ENCODE results near the gene CYP3A5.

The CYP3A5 gene

GRCh38 chr7:99614495-99614894, 65.3 kb downstream of the CYP3A5 start:
- DNase-seq (ENCODE audit: low spot score): no peak
- TF ChIP-seq, protein P1, sequence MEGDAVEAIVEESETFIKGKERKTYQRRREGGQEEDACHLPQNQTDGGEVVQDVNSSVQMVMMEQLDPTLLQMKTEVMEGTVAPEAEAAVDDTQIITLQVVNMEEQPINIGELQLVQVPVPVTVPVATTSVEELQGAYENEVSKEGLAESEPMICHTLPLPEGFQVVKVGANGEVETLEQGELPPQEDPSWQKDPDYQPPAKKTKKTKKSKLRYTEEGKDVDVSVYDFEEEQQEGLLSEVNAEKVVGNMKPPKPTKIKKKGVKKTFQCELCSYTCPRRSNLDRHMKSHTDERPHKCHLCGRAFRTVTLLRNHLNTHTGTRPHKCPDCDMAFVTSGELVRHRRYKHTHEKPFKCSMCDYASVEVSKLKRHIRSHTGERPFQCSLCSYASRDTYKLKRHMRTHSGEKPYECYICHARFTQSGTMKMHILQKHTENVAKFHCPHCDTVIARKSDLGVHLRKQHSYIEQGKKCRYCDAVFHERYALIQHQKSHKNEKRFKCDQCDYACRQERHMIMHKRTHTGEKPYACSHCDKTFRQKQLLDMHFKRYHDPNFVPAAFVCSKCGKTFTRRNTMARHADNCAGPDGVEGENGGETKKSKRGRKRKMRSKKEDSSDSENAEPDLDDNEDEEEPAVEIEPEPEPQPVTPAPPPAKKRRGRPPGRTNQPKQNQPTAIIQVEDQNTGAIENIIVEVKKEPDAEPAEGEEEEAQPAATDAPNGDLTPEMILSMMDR (IDR thresholded peaks at IDR 0.05; ENCODE audit: extremely low read depth, missing control alignments): no peak

- DNase-seq (ENCODE audit: low spot score): no peak
- TF ChIP-seq, protein P1 (IDR thresholded peaks at IDR 0.05; ENCODE audit: extremely low read depth, missing control alignments): no peak
Observed at GRCh38 chr7:99607548-99607947, 72.2 kb downstream of the CYP3A5 start.

GRCh38 chr7:99606531-99606930, 73.3 kb downstream of the CYP3A5 start:
- TF ChIP-seq, protein P1 (IDR thresholded peaks at IDR 0.05; ENCODE audit: extremely low read depth, missing control alignments): no peak

DNA sequence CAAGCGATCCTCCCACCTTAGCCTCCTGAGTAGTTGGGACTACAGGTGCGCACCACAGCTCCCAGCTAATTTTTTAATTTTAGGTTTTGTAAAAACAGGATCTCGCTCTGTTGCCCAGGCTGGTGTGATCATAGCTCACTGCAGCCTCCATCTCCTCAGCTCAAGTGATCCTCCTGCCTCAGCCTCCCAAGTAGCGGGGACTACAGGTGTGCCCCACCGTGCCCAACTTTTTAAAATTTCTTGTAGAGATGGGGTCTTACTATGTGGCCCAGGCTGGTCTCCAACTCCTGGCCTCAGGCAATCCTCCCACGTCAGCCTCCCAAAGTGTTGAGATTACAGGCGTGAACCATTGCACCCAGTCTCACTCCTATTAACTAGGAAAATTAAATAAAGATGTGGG, 74.3 kb downstream of the CYP3A5 start:
- DNase-seq (ENCODE audit: low spot score): no peak
- TF ChIP-seq, protein P1 (IDR thresholded peaks at IDR 0.05; ENCODE audit: extremely low read depth, missing control alignments): no peak

More at GRCh38 chr7:99606531-99606930, 73.3 kb downstream of the CYP3A5 start:
- peak; percentile 2 for DNase-seq (ENCODE audit: low spot score)

DNA sequence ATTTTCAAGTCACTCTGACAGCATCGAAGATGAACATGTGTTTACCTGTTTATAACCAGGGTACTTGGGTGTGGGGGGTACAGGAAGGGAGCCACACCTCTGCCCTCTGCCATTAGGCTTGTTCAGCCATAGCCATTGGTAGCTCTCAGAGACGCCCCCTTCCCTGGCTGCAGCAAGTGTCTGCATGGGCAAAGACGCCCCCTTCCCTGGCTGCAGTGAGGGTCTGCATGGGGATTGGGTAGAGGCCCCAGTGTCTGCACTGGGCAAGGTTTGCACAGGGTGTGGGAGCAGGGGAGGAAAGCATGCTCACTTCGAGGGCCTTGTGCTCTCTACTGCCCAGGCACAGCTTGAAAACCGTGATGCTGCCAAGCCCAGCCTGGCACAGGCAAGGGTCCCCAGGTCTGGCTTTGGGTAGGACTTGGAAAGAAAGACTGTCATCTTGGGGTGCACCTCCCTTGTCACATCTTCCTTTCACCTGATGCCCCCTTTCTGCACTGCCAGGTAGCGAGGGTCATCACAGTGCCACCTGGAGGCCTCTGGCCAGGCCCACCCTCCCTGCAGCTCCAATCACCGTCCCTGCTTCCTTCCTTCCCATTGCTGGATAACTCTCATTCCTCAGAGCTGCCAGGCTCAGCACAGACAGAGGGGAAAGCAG, 78.0 kb downstream of the CYP3A5 start:
- peak; percentile 10 for DNase-seq (ENCODE audit: low spot score)
- TF ChIP-seq, protein P1 (IDR thresholded peaks at IDR 0.05; ENCODE audit: extremely low read depth, missing control alignments): no peak

- DNase-seq (ENCODE audit: low spot score): no peak
- TF ChIP-seq, protein P1 (IDR thresholded peaks at IDR 0.05; ENCODE audit: extremely low read depth, missing control alignments): no peak
Observed at GRCh38 chr7:99599836-99600235, 80.0 kb downstream of the CYP3A5 start.
